Activated B cell treated with CpG ODN at 0.5 μM for 24 hours (primary cell): ENCODE measurements around the gene CYS1. TPM values are rescaled to one million over a fixed set of nuclear protein-coding genes. Genes with fewer than 3 reads are reported as not detected.
"Not testable (repeated sequence)": the region's sequence is repeated elsewhere in the genome, so short reads cannot be mapped to it uniquely, and the experiment has no call there.

Experiments
- ATAC-seq: fragments of 200-7000 bp; cut with Tn5 transposase; one replicate; pipeline ENCODE4 v1.10.0; 2021; ENCODE audit warnings: low read depth, mild to moderate bottlenecking, moderate library complexity
- CTCF ChIA-PET: fragments of 350-600 bp; sonication (Branson Sonifier 250); formaldehyde crosslinking; loops from one replicate; lab custom pipeline; 2021; ENCODE audit warnings: antibody characterized with exemption; lab: Charles Lee
- POLR2A ChIA-PET: fragments of 350-600 bp; sonication (Branson Sonifier 250); formaldehyde crosslinking; loops from one replicate; lab custom pipeline; 2021; ENCODE audit warnings: antibody characterized with exemption; lab: Charles Lee
- DNase-seq: peaks from one replicate; pipeline ENCODE4 v3.0.0; 2022
- H3K27ac Mint-ChIP-seq: one replicate; pipeline ENCODE4 v1.8.0; 2020; ENCODE audit warnings: mixed read lengths
- H3K27me3 Mint-ChIP-seq: one replicate; pipeline ENCODE4 v1.8.0; 2021; ENCODE audit warnings: mixed read lengths
- H3K36me3 Mint-ChIP-seq: one replicate; pipeline ENCODE4 v1.8.0; 2021; ENCODE audit warnings: low read depth, mixed read lengths
- H3K4me1 Mint-ChIP-seq: one replicate; pipeline ENCODE4 v1.8.0; 2021; ENCODE audit warnings: mixed read lengths
- H3K4me3 Mint-ChIP-seq: one replicate; pipeline ENCODE4 v1.8.0; 2020; ENCODE audit warnings: mild to moderate bottlenecking, mixed read lengths
- H3K9me3 Mint-ChIP-seq: one replicate; pipeline ENCODE4 v1.8.0; 2020; ENCODE audit warnings: mixed read lengths
- intact Hi-C: fragments of 100-400 bp; cut with micrococcal nuclease; formaldehyde crosslinking; loops from one replicate; pipeline ENCODE4 v1.15.1; 2024
- total RNA-seq: library from RNA; stranded (reverse); gene quantifications from 2 replicates; pipeline ENCODE4 v1.2.3, GENCODE V29; 2022
- TF ChIP-seq, protein P1 (sequence below): fragments of 200-600 bp; IDR thresholded peaks from one replicate; pipeline ENCODE4 v1.8.0; 2022; ENCODE audit warnings: antibody characterized with exemption, mild to moderate bottlenecking

Gene CYS1
- total RNA-seq, 1 donor from 2014 or later = 0.42 TPM

DNA sequence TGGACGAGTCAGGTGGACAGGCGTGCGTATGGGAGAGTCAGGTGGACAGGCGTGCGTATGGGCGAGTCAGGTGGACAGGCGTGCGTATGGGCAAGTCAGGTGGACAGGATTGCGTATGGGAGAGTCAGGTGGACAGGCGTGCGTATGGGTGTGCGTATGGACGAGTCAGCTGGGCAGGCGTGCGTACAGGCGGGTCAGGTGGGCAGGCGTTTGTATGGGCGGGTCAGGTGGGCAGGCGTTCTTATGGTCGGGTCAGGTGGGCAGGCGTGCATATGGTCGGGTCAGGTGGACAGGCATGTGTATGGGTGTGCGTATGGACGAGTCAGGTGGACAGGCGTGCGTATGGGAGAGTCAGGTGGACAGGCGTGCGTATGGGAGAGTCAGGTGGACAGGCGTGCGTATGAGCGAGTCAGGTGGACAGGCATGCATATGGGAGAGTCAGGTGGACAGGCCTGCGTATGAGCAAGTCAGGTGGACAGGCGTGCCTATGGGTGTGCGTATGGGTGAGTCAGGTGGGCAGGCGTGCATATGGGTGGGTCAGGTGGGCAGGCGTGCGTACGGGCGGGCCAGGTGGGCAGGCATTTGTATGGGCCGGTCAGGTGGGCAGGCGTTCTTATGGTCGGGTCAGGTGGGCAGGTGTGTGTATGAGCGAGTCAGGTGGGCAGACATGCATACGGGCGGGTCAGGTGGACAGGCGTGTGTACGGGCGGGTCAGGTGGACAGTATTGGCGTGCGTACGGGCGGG is 69.2 kb downstream of the CYS1 start:
- H3K27me3 Mint-ChIP-seq, DNase-seq, H3K36me3 Mint-ChIP-seq, POLR2A ChIA-PET, ATAC-seq, intact Hi-C loops, H3K4me1 Mint-ChIP-seq, H3K27ac Mint-ChIP-seq, H3K9me3 Mint-ChIP-seq, CTCF ChIA-PET, H3K4me3 Mint-ChIP-seq: not testable (repeated sequence)

DNA sequence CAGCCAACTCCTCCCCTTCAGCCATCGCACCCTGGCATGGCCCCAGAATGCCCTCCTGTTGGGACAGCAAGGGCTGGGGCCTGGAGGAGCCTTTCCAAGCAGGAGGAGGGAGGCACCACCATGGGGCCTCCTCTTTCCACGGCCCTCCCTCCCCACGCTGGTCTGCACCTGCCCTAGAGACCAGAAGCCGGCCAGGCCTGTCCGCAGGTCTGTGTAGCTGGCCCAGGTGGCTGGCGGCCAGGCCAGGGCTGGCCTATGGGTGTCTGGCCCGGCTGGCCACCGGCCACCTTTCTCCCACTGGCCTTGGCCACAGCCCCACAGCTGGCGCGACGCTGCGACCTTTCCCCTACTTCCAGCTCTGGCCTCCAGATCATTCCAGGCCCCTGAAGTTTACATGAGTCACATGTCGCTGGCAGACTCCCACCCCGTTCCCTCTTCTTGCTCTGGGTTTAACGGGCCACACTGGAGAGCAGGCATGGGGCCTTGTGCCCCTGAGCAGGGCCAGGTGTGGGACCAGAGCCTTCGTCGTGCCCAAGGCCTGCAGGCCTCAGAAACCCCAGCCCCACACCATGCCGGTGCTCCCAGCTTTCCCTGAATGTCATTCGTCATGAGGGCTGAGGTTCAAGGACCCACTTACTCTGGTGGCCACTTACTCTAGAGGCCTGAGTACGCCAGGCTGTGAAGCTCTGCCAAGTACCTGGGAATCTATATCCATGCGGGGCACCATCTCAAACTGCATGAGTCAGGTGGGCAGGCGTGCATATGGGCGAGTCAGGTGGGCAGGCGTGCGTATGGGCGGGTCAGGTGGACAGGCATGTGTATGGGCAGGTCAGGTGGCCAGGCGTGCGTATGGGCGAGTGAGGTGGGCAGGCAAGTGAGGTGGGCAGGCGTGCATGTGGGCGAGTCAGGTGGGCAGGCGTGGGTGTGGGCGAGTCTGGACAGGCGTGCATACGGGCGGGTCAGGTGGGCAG is 70.1 kb downstream of the CYS1 start:
- no peaks in the 10 kb centered on the region for H3K36me3 Mint-ChIP-seq
- no peaks in the 10 kb centered on the region for H3K9me3 Mint-ChIP-seq
- no peak for DNase-seq
- TF ChIP-seq, protein P1, sequence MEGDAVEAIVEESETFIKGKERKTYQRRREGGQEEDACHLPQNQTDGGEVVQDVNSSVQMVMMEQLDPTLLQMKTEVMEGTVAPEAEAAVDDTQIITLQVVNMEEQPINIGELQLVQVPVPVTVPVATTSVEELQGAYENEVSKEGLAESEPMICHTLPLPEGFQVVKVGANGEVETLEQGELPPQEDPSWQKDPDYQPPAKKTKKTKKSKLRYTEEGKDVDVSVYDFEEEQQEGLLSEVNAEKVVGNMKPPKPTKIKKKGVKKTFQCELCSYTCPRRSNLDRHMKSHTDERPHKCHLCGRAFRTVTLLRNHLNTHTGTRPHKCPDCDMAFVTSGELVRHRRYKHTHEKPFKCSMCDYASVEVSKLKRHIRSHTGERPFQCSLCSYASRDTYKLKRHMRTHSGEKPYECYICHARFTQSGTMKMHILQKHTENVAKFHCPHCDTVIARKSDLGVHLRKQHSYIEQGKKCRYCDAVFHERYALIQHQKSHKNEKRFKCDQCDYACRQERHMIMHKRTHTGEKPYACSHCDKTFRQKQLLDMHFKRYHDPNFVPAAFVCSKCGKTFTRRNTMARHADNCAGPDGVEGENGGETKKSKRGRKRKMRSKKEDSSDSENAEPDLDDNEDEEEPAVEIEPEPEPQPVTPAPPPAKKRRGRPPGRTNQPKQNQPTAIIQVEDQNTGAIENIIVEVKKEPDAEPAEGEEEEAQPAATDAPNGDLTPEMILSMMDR = no peak
- ChIA-PET CTCF (interaction anchor here (1.3 kb wide), 1 partner anchor 17 kb away, joined by 3 read pairs; no protein-coding TSS in a partner anchor), POLR2A (no interaction called here)
- no peak overlapping the region for H3K27ac Mint-ChIP-seq
- no peaks in the 10 kb centered on the region for H3K27me3 Mint-ChIP-seq
- H3K4me1 Mint-ChIP-seq = no peaks in the 10 kb centered on the region
- ATAC-seq = no peak
- no peak overlapping the region for H3K4me3 Mint-ChIP-seq
- intact Hi-C loops = no loop called here

DNA sequence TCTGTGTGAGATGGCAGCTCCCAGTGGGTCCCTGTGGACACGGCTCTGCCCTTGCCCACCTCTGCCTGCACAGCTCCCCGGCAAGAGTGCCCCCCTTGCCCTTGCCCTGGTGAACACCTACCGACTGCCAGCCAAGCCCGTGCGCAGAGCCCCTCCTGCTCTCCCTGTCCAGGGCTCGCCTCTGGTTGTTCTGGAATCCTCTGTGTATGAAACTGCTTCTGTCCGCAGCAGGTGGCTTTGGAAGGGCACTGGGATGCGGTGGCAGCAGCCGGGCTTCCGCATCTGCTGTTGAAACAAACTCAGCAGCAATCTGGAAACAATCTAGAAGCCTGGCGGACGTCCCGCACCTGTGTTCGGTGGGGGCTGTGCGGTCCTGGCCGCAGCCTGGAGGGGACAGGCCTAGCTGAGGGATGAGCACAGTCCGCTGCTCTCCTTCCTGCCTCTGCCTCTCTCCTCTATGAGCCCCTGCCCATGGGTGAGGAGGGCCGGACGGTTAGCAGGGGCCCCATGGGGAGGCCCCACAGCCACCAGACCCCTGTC is 70.9 kb downstream of the CYS1 start:
- no peak overlapping the region for H3K4me3 Mint-ChIP-seq
- H3K9me3 Mint-ChIP-seq = no peaks in the 10 kb centered on the region
- intact Hi-C loops = no loop called here
- TF ChIP-seq, protein P1 = no peak
- H3K4me1 Mint-ChIP-seq = no peaks in the 10 kb centered on the region
- CTCF ChIA-PET = interaction anchor here (1.3 kb wide), 1 partner anchor 16 kb away, joined by 3 read pairs; no protein-coding TSS in a partner anchor
- no peaks in the 10 kb centered on the region for H3K27me3 Mint-ChIP-seq
- no peaks in the 10 kb centered on the region for H3K36me3 Mint-ChIP-seq
- ATAC-seq (no peak), DNase-seq (no peak)
- H3K27ac Mint-ChIP-seq = no peak overlapping the region
- POLR2A ChIA-PET = no interaction called here

DNA sequence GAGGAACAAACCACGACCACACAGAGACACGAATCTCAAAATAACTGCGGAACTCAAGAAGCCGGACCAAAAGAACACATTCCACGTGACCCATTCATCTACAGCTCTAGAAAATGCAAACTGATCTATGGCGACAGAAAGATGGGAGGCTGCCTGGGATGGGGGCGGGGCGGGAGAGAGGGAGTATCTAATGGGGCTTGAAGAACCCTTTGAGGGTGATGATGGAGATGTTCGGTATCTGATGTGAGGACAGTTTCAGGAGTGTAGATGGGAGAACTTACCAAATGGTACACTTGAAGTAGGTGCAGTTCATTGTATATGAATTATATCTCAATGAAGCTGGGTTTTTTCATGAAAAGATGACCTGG is 71.4 kb downstream of the CYS1 start:
- Mint-ChIP-seq H3K4me1 (no peaks in the 10 kb centered on the region), H3K9me3 (no peaks in the 10 kb centered on the region), H3K27ac (no peak overlapping the region), H3K4me3 (no peak overlapping the region), H3K27me3 (no peaks in the 10 kb centered on the region), H3K36me3 (no peaks in the 10 kb centered on the region)
- ChIA-PET POLR2A (no interaction called here), CTCF (interaction anchor here (1.3 kb wide), 1 partner anchor 15 kb away, joined by 3 read pairs; no protein-coding TSS in a partner anchor)
- intact Hi-C loops = no loop called here
- no peak for DNase-seq
- TF ChIP-seq, protein P1 = no peak
- ATAC-seq = no peak

DNA sequence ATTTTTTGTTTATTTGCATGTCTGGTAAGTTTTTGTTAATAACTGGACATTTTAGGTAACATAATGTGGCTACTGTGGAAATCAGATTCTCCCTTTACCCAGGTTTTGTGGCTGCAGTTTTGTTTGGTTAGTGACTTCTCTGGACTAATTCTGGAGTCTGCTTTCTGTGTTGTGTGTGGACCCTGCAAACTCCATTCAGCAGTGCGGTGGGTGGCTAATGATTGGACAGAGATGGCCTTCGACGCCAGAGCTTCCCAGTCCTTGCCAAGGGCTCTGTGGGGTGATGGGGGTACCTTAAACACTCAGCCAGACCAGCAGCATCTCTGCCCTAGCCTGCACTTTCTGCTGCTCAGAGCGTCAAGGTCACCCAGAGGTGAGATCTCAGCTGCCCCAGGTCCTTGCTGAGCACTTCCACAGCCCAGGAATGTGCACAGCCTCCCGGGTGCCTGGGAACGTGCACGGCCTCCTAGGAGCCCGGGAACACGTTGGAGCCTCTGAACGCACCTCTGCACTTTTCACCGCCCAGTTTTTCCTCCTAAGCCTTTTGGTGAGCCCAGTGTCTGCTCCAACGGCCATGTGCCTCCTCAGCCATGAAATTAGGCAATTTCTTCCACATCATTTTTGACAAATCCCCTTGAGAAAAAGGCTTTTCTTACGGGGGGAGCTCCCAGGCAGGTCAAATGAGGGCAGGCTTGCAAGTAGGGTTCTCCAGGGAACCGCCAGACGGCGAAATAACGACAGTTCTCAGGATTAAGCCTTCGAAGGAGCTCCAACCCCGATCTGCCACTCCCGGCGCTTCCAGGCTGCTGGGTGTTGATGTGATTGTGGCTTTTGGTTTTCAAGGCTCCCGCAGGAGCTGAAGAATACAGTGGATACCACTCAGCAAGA is 72.0 kb downstream of the CYS1 start:
- intact Hi-C loops = no loop called here
- H3K4me1 Mint-ChIP-seq = no peaks in the 10 kb centered on the region

More for the DNA sequence above, 72.0 kb downstream of the CYS1 start:
- Mint-ChIP-seq H3K9me3 (no peaks in the 10 kb centered on the region), H3K36me3 (no peaks in the 10 kb centered on the region), H3K4me3 (no peak overlapping the region), H3K27me3 (no peaks in the 10 kb centered on the region), H3K27ac (no peak overlapping the region)
- no peak for DNase-seq
- TF ChIP-seq, protein P1 = no peak
- ChIA-PET CTCF (interaction anchor here (1.3 kb wide), 1 partner anchor 15 kb away, joined by 3 read pairs; no protein-coding TSS in a partner anchor), POLR2A (no interaction called here)
- ATAC-seq = no peak
